Measurements from ENCODE around the gene PCP4.

- TF ChIP-seq CTCF (IDR thresholded peaks at IDR 0.05) (no peak), POLR2A (IDR thresholded peaks at IDR 0.05) (no peak)
Observed at GRCh38 chr21:39902986-39903385, 35.7 kb downstream of the PCP4 start.
